HCT116 (cell line): ENCODE measurements around the gene ABR.

Experiments used
- EZH2 ChIP-seq: fragments of 200-600 bp; sonication (generic); IDR thresholded peaks from 2 replicates; pipeline ENCODE4 v1.6.1; 2017; ENCODE audit warnings: antibody characterized with exemption, mixed run types
- ZNF274 ChIP-seq: fragments of 200-500 bp; sonication (Bioruptor generic); IDR thresholded peaks from 2 replicates; pipeline ENCODE4 v1.6.1; 2014; ENCODE audit warnings: mild to moderate bottlenecking, low read depth, low read length, inconsistent platforms
- TF ChIP-seq, protein P1 (sequence below), 3 experiments: fragments of 200-600 bp in 1 of 3; sonication (generic) in 1 of 3; IDR thresholded peaks in 2 of 3; conservative IDR thresholded peaks in 1 of 3; 2 replicates each; pipeline ENCODE4 v1.5.1; 2012 to 2017; ENCODE audit warnings: low read depth in 2 of 3, low read length in 2 of 3, antibody characterized with exemption in 1 of 3, borderline replicate concordance in 1 of 3, control low read depth in 1 of 3, mild to moderate bottlenecking in 1 of 3, mixed read lengths in 1 of 3, mixed run types in 1 of 3, moderate library complexity in 1 of 3; ENCODE audit not compliant: insufficient read depth in 1 of 3
- TF ChIP-seq, protein P2 (sequence below): IDR thresholded peaks from 2 replicates; pipeline ENCODE4 v1.6.1; 2012

DNA sequence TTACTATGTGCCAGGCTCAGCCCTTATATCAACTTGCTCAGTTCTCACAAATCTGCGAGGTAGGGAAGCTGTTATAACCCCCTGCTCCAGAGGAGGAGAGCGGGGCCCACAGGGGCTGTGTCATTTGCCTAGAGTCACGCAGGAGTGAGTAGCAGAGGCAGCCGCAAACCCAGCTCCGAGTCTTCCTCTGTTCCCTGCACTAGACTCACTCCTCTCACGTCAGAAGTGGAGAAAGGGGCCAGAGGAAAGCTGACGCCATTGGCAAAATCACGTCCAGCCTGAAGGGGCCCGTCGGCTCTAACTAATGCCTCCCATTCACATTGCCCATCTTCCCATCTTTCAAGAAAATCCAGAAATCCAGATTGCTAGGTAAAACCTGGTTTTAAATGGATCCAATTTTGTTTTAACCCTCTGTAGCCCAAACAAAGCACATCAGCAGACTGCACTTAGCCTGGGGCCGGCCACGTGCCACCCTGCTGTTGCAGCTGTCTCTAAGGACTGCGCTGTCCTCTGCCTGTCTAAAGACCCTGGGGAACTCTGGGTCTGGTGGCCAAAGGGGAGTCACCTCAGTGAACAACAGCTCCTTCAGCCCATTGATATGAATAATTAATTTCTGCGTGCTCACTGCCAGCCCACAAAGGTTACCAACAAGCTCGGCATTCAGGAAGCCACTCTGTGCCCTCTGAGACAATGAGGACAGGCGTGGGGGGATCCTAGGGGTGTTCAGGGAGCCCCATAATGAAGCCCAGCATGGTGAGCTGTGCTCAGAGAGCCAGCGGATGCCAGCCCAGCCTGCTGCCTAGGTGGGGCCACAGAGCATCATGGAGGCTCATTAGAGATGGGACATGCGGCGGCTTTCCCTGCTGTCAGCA lies 36.7 kb upstream of the ABR start:
- no peak for TF ChIP-seq EZH2
- TF ChIP-seq, protein P1, sequence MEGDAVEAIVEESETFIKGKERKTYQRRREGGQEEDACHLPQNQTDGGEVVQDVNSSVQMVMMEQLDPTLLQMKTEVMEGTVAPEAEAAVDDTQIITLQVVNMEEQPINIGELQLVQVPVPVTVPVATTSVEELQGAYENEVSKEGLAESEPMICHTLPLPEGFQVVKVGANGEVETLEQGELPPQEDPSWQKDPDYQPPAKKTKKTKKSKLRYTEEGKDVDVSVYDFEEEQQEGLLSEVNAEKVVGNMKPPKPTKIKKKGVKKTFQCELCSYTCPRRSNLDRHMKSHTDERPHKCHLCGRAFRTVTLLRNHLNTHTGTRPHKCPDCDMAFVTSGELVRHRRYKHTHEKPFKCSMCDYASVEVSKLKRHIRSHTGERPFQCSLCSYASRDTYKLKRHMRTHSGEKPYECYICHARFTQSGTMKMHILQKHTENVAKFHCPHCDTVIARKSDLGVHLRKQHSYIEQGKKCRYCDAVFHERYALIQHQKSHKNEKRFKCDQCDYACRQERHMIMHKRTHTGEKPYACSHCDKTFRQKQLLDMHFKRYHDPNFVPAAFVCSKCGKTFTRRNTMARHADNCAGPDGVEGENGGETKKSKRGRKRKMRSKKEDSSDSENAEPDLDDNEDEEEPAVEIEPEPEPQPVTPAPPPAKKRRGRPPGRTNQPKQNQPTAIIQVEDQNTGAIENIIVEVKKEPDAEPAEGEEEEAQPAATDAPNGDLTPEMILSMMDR (IDR thresholded peaks at IDR 0.05 in 2 of 3, conservative IDR thresholded peaks at IDR 0.05 in 1 of 3; ENCODE audit: borderline replicate concordance in 1 of 3, insufficient read depth in 1 of 3, low read depth in 2 of 3, low read length in 2 of 3): no peak
- no peak for TF ChIP-seq ZNF274
- TF ChIP-seq, protein P2, sequence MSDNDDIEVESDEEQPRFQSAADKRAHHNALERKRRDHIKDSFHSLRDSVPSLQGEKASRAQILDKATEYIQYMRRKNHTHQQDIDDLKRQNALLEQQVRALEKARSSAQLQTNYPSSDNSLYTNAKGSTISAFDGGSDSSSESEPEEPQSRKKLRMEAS: no peak
